HAP-1 (cell line): ENCODE data around the gene GALNTL6.

Source experiments
- DNase-seq, 2 experiments: peaks; one replicate each; pipeline ENCODE4 v3.0.0-alpha.2; 2016 to 2020; ENCODE audit warnings: low spot score in 2 of 2
- H3K27me3 ChIP-seq: fragments of 250-450 bp; sonication (Bioruptor Pico); 2 replicates; pipeline ENCODE4 v1.5.1; 2020; ENCODE audit warnings: low read depth, mild to moderate bottlenecking, moderate library complexity
- H3K36me3 ChIP-seq: fragments of 250-450 bp; sonication (Bioruptor Pico); replicated peaks from 2 replicates; pipeline ENCODE4 v1.5.1; 2020; ENCODE audit warnings: mild to moderate bottlenecking
- H3K4me1 ChIP-seq: fragments of 250-450 bp; sonication (Bioruptor Pico); 2 replicates; pipeline ENCODE4 v1.5.1; 2020; ENCODE audit warnings: mild to moderate bottlenecking
- H3K4me3 ChIP-seq: fragments of 250-450 bp; sonication (Bioruptor Pico); 2 replicates; pipeline ENCODE4 v1.5.1; 2020; ENCODE audit warnings: mild to moderate bottlenecking, moderate library complexity
- H3K9me3 ChIP-seq: fragments of 250-450 bp; sonication (Bioruptor Pico); 2 replicates; pipeline ENCODE4 v1.5.1; 2020; ENCODE audit warnings: mild to moderate bottlenecking, moderate library complexity
- in situ Hi-C: fragments of 300-500 bp; cut with MboI; formaldehyde crosslinking; loops from 3 replicates; pipeline ENCODE4 v1.14.3; 2020; ENCODE audit warnings: low sequenced_read_pairs, inconsistent platforms, mixed read lengths

Gene GALNTL6

DNA sequence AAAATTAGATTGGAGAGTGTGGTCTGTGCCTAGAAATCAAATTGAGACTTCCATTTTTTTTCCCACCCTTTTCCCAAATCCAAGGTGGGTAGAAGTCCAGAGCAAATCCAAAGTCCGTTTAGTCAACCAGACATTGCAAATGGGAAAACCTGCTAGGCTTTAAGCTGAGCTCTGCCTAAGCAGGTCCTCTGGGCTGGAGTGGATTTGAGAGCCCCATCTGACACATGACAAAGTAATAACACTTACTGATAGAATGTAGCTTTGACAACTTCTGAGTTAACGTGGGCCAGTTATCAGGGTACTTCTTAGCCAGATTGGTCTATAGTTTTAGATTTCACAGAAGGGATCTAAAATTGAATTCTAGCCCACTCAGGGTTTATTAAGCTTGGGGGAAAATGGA, 242.3 kb downstream of the GALNTL6 start:
- in situ Hi-C loops = no loop called here
- Histone ChIP-seq H3K4me1 (no peaks in the 10 kb centered on the region), H3K36me3 (no peaks in the 10 kb centered on the region), H3K4me3 (no peak overlapping the region), H3K9me3 (no peaks in the 10 kb centered on the region), H3K27me3 (no peaks in the 10 kb centered on the region)
- no peak for DNase-seq

DNA sequence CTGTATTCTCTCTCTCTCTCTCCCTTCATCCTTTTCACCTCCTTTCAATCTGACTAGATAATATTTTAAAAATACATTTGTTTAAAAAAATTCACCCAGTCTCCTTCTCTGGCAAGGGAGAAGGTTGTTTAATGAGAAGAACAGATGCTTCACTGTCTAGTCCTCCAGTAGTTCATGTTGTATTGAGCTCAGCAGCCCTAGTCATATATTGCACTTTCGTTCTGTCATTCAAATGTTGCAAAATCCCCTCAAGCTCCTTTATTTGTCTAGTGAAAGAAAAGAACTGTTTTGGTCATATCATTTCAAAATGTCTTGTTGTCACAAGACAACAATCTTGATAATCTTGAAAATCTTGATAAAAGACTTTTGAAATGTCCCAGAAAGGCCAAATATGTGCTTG, 248.0 kb downstream of the GALNTL6 start:
- peaks cover 5% of the 10 kb centered on the region; the same call in 1 of the 2 replicates for H3K4me1 ChIP-seq
- no peaks in the 10 kb centered on the region for H3K27me3 ChIP-seq
- DNase-seq = no peak
- H3K9me3 ChIP-seq = no peaks in the 10 kb centered on the region
- H3K36me3 ChIP-seq = no peaks in the 10 kb centered on the region
- H3K4me3 ChIP-seq = no peak overlapping the region
- in situ Hi-C loops = no loop called here

DNA sequence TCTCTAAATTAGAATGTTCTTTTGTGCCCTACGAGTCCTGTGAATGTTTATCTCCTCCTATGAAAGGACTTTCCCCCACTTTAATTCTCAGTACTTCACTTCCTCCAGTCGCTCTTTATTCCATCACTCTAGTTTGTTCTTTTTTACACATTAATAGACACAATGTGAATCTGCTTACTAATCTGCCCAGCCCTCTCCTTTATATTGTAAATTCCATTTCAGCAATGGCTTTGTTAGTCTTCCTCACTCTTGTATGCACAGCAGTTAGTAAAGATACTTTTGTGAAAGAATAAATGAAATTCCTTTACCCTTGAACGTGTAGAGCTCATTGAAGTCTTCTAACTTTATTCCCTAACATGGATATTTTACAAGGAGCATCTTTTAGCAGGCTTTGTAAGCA, 255.3 kb downstream of the GALNTL6 start:
- DNase-seq = no peak
- Histone ChIP-seq H3K9me3 (no peaks in the 10 kb centered on the region), H3K27me3 (no peaks in the 10 kb centered on the region), H3K4me3 (no peak overlapping the region), H3K4me1 (peaks cover 5% of the 10 kb centered on the region; the same call in 1 of the 2 replicates), H3K36me3 (no peaks in the 10 kb centered on the region)
- in situ Hi-C loops = no loop called here

DNA sequence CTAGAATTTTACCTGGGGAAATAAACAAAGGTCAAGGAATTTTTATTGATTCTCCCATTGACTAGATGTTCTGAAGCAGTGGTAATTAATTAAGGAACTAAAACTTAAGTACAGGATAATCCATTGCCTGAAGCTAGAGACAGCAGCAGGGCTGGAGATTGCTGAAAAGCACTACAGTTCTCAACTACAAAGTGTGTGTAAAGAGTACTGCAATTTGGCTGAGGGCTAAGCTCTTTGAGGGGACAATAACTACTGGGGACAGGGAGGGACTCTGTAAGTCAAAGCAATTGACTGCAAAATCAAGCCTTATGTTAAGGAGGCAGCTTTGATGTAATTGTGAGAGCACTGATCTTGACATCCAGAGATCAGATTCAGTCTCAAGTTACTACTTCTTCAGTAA, 260.4 kb downstream of the GALNTL6 start:
- no peak overlapping the region for H3K4me3 ChIP-seq
- H3K9me3 ChIP-seq = no peaks in the 10 kb centered on the region
- H3K4me1 ChIP-seq = peaks cover 20% of the 10 kb centered on the region
- in situ Hi-C loops = no loop called here
- H3K36me3 ChIP-seq = no peaks in the 10 kb centered on the region
- no peaks in the 10 kb centered on the region for H3K27me3 ChIP-seq
- peak in 1 of 2 experiments; percentile 38 for DNase-seq

DNA sequence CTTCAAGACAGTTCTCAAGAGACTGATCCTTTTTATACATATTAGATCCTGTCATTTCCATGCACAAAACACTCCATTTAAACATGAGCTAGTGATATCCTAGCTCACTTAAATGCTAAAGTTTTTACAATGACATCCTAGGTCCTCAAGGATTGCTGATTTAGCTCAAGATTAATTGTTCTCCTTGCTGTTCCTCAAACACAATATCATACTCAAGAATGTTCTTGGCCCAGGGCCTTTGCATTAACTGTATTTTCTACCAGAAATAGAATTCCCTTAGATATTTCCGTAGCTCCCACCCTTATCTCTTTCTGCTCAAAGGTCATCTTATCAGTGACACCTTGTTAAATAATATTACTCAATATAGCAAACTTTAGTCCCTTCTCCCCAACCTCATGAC, 270.1 kb downstream of the GALNTL6 start:
- DNase-seq = no peak
- H3K4me3 ChIP-seq = no peak overlapping the region
- H3K9me3 ChIP-seq = no peaks in the 10 kb centered on the region
- H3K27me3 ChIP-seq = no peaks in the 10 kb centered on the region
- H3K36me3 ChIP-seq = no peaks in the 10 kb centered on the region
- in situ Hi-C loops = no loop called here
- H3K4me1 ChIP-seq = no peaks in the 10 kb centered on the region

DNA sequence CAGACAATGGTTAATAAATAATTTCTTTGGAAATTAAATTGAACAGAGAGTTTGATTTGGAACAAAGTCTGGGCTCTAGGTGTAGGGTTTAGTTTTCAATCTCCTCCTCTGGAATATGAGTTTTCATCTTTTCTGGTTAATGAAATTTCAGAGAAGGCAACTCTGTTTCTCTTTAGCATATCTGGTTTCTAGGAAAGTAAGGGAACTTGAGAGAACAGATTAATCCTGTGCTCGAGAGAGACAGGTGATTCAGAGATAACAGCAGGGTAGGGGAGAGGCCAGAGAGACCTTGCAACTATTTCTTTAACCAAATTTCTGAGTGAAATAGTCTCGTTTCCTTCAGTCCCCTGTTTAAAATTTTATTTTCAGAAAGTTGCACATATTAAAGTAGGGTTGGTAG, 275.4 kb downstream of the GALNTL6 start:
- Histone ChIP-seq H3K4me1 (no peaks in the 10 kb centered on the region), H3K4me3 (no peak overlapping the region), H3K9me3 (no peaks in the 10 kb centered on the region), H3K27me3 (no peaks in the 10 kb centered on the region), H3K36me3 (no peaks in the 10 kb centered on the region)
- in situ Hi-C loops = no loop called here
- no peak for DNase-seq

DNA sequence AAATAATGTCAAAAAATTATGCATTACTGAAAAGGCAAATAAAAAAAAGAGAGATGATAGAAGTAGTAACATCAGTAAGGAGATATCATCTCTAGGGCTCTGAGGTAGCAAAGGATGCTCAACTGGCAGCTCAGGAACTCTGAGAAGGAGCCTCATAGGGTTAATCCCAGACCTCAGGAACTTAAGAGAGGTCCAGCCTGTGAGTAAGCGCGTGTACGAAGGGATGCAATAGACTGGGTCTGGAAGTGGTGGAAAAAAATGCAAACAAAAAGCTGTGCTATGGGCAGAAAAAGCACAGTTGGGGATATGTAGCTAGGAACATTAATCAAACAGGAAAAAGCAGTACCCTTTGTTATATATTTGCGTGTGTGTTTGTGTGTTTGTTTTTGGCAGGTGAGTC, 282.0 kb downstream of the GALNTL6 start:
- H3K4me1 ChIP-seq = no peaks in the 10 kb centered on the region
- H3K4me3 ChIP-seq = no peak overlapping the region
- in situ Hi-C loops = no loop called here
- no peaks in the 10 kb centered on the region for H3K9me3 ChIP-seq
- no peaks in the 10 kb centered on the region for H3K27me3 ChIP-seq
- DNase-seq = no peak
- H3K36me3 ChIP-seq = no peaks in the 10 kb centered on the region

DNA sequence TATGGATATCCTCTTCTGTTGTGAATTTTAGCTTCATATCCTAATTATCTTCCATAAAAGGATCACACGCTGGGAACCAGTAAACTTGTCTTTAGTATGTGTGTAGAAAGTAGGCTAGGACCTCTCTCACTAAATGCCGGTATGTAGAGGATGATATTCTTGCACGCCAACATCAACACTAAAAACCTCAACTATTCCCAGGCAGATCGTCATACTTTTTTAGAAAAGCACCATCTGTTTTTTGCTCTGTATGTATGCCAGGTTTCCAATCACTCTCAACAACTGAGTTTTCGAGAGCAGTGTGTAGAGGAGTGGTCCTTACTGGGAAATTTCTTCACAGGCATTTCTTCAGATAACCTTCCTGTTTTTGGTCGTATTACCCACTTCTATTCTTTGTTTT, 283.6 kb downstream of the GALNTL6 start:
- no peak for DNase-seq
- Histone ChIP-seq H3K36me3 (no peaks in the 10 kb centered on the region), H3K4me3 (no peak overlapping the region), H3K4me1 (no peaks in the 10 kb centered on the region), H3K9me3 (no peaks in the 10 kb centered on the region), H3K27me3 (no peaks in the 10 kb centered on the region)
- in situ Hi-C loops = no loop called here

DNA sequence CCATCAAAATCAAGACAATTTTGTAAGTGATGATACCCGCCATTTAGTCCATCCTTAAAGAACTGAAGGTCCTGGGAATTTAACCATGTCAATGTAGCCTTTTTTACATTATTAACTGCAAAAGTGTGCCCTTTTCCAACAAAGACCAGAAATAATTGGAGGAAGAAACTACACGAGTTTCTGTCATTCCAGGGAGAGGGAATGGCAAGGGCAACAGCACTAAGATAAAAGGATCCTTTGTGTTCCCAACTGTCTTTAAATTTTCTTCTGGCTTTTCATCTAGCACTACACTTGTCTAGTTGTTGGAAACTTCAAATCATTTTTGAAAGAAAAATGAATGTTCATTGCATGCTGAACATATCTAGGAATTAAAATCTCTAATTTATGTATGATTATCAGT, 286.2 kb downstream of the GALNTL6 start:
- in situ Hi-C loops = no loop called here
- H3K27me3 ChIP-seq = no peaks in the 10 kb centered on the region
- no peaks in the 10 kb centered on the region for H3K36me3 ChIP-seq
- no peaks in the 10 kb centered on the region for H3K4me1 ChIP-seq
- no peaks in the 10 kb centered on the region for H3K9me3 ChIP-seq
- no peak overlapping the region for H3K4me3 ChIP-seq
- no peak for DNase-seq

DNA sequence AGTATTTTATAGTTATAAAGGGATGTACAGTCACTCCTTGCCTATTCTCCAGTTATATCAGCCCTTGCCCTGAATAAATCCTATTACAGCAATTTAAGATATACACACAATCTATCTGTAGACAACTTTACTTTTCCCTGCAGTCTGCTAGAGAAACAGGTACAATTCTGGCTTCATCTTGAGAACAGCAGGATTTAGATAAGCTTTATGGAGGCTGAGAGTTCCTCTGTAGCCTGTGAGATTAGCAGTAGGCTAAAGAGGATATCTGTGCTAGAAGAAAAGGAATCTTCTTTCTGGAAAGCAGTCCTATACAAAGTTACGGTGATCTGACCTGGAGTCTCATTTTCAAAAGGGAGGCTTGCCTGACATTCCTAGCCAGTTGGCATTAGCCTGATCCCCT, 290.3 kb downstream of the GALNTL6 start:
- H3K4me3 ChIP-seq = no peak overlapping the region
- H3K9me3 ChIP-seq = no peaks in the 10 kb centered on the region
- DNase-seq = no peak
- H3K4me1 ChIP-seq = no peaks in the 10 kb centered on the region
- in situ Hi-C loops = no loop called here
- no peaks in the 10 kb centered on the region for H3K36me3 ChIP-seq
- H3K27me3 ChIP-seq = no peaks in the 10 kb centered on the region

DNA sequence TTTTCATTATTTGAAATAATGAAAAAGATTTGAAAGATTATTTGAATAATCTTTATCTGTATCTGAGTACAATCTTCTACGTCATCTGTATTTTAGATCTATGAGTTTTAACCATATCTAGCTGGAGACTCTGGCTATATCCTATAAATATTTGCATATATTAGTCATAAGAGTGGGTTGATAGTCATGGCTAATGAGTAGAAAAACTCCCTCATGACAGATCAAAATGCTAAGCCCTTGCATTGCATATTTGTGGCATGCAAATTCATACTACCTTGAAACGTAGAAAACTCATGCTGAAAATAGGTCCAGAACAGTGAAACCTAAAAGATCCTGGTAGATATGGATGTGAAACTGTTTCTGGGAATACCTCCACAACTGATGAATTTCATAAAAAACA, 291.3 kb downstream of the GALNTL6 start:
- in situ Hi-C loops = no loop called here
- DNase-seq = no peak
- no peaks in the 10 kb centered on the region for H3K4me1 ChIP-seq

DNA sequence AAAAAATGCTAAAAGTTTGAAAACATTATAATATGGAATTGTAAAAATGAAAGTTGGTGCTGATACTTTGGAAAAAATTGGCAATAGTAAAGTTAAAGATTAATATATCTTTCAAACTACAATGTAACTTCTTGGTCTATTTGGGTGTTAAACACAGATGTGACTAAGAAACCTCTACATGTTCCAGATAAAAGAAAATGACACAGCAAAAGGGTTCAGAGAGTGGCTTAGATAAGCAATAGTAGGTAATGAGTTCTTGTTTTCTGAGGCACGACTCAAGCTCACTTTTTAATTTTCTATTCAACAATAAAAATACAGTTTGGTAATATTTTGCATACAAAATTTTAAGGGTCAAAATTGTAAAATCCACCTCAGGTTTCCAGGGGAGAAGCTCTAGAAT, 292.7 kb downstream of the GALNTL6 start:
- Histone ChIP-seq H3K4me1 (no peaks in the 10 kb centered on the region), H3K36me3 (no peaks in the 10 kb centered on the region), H3K27me3 (no peaks in the 10 kb centered on the region), H3K9me3 (no peaks in the 10 kb centered on the region), H3K4me3 (no peak overlapping the region)
- in situ Hi-C loops = no loop called here
- no peak for DNase-seq

More for the DNA sequence above, 291.3 kb downstream of the GALNTL6 start:
- Histone ChIP-seq H3K4me3 (no peak overlapping the region), H3K9me3 (no peaks in the 10 kb centered on the region), H3K27me3 (no peaks in the 10 kb centered on the region), H3K36me3 (no peaks in the 10 kb centered on the region)

DNA sequence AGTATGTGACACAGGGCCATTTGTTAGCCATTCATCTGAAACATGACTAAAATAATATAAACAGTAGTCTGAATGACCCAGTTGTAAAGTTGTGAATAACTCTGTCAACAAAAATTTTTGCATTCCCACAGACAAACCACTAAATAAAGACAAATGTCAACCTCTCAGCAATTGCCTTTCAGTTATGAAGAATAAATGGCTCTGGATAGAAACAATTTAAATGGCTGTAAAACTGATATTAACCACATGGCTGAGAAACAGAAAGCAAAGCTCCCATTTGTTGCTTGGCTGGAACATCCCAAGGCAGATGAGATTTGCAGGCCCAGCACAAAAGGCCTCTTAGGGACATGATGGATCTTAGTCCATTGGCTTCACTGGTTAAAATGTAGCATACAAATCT, 296.3 kb downstream of the GALNTL6 start:
- Histone ChIP-seq H3K4me1 (no peaks in the 10 kb centered on the region), H3K36me3 (no peaks in the 10 kb centered on the region), H3K9me3 (no peaks in the 10 kb centered on the region), H3K27me3 (no peaks in the 10 kb centered on the region), H3K4me3 (no peak overlapping the region)
- no peak for DNase-seq
- in situ Hi-C loops = no loop called here

DNA sequence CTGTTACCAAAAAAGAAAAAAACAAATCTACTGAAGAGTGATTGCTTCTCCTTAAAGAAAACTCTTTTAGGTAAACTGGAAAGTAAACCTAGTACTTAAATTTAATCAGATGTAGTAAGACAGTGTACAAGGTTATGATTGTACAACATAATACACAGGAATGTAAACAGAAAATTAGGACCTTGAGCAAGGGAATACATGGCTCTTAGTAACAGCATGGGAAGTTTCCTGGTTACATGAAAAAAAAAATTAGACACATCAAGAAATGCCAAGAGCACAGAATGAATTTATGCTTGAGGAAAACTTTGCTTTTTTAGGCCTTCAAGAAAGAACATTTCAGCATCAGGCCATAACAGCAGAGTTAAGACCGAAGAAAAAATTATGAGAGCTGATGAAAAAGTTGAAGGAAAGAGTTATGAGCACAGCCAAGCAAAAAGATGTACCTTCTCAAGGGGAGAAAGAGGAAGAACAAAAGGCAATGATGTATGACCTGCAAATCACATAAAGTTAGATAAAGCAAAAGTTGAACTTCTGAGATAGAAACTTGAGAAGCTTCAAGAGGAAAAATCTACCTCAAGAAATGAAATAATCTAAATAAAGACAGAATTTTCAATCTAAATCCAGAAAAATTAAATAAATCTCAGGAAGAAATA, 311.6 kb downstream of the GALNTL6 start:
- H3K4me3 ChIP-seq = no peak overlapping the region
- in situ Hi-C loops = no loop called here

DNA sequence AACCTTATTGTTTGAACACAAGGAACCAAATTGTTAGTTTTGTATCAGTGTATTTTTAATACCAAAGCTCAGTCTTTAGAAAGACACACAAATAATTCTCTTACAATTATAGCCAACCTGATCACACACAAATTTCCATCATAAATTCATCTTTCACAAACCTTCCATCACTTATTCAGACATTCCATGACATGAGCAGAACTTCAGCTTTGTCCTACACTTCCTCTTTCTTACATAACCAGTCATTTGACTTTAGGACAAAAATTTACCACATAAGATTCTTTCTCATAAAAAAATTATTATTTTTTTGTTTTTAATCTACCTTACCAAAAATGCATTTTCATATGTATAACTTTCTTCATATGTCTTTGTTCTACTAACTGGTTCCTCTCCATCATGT, 312.2 kb downstream of the GALNTL6 start:
- Histone ChIP-seq H3K9me3 (no peaks in the 10 kb centered on the region), H3K36me3 (no peaks in the 10 kb centered on the region), H3K4me3 (no peak overlapping the region), H3K4me1 (no peaks in the 10 kb centered on the region), H3K27me3 (no peaks in the 10 kb centered on the region)
- in situ Hi-C loops = no loop called here
- DNase-seq = no peak

More for the DNA sequence above, 311.6 kb downstream of the GALNTL6 start:
- H3K36me3 ChIP-seq = no peaks in the 10 kb centered on the region
- no peaks in the 10 kb centered on the region for H3K27me3 ChIP-seq
- no peaks in the 10 kb centered on the region for H3K4me1 ChIP-seq
- H3K9me3 ChIP-seq = no peaks in the 10 kb centered on the region
- no peak for DNase-seq
